ENCODE results near the gene BARX2. TPM values are rescaled to one million over a fixed set of nuclear protein-coding genes. Genes with fewer than 3 reads are reported as not detected.

BARX2 gene
- total and polyA plus RNA-seq, 9 donors, result 0.13 to 26.2 (median 1.5) TPM

DNA sequence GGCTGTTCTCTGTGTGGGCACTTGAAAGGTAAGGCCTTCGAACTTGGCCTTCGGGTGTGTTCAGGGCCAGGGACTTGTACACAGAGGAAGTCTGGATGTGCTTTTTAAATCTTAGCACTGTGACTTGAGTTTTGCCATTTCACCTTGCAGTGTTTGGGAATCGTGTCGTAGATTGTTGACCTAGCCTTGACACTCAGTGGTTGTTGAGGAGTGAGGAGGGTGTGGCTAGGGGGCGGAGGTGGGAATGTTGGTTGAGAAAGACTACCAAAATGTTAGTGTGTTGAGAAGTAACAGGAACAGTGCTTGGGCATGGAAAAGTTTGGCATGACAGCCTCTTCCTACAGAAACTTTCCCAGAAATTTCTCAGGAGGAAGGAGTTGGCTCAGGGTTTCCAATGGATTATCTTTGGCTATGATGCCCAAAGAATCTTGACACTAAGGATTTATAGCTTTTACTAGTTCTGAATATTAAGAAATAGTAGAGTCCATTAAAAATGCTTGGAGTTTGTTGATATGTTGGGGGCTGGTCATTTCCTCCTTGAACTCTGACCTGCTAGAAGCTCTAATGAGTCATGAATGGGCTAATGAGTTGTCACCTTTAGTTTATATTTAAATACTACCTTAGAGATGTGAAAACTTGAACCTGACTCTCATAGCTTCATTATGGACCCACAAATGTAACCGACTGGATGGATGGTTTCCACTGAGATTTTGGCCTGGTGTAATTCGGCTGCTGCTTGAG, 40.6 kb downstream of the BARX2 start:
- DNase-seq, result no peak
- 87% methylated on average over 5 of the region's 7 CpGs for whole genome bisulfite sequencing (ENCODE audit: insufficient coverage)
- Histone ChIP-seq H3K27ac (ENCODE audit: low read length) (no peak overlapping the region), H3K9me3 (replicated peaks; ENCODE audit: control insufficient read depth, low read depth, low read length) (no peaks in the 10 kb centered on the region), H3K4me3 (ENCODE audit: low read length) (no peak overlapping the region), H3K36me3 (ENCODE audit: control insufficient read depth, insufficient read depth, low read length) (no peaks in the 10 kb centered on the region), H3K27me3 (ENCODE audit: control insufficient read depth, insufficient read depth, low read length) (no peaks in the 10 kb centered on the region), H3K4me1 (ENCODE audit: control insufficient read depth, insufficient read depth, low read length) (no peaks in the 10 kb centered on the region)

DNA sequence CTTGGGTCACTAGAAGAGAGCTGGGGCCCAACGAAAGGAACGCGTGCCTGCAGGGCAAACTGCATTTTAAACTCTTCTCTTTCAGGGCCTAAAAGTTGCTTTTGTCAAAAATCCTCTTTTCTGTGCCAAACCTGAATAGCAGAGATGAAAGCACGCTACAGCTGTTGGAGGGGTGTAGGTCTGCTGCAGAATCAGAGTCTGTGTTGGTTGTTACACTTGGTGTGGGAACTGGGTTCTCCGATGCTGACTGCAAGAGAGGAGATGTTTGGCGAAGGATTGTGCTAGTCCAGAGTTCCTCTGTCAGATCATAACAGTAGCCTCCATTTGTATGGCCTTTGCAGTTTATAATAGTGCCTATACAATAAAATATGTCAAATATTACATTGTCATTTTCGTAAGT, 41.8 kb downstream of the BARX2 start:
- H3K36me3 ChIP-seq (ENCODE audit: control insufficient read depth, insufficient read depth, low read length), result no peaks in the 10 kb centered on the region
- no peaks in the 10 kb centered on the region for H3K9me3 ChIP-seq (replicated peaks; ENCODE audit: control insufficient read depth, low read depth, low read length)
- H3K27me3 ChIP-seq (ENCODE audit: control insufficient read depth, insufficient read depth, low read length), result no peaks in the 10 kb centered on the region
- H3K27ac ChIP-seq (ENCODE audit: low read length), result no peak overlapping the region
- no peak overlapping the region for H3K4me3 ChIP-seq (ENCODE audit: low read length)
- no peak for DNase-seq
- H3K4me1 ChIP-seq (ENCODE audit: control insufficient read depth, insufficient read depth, low read length), result no peaks in the 10 kb centered on the region
- WGBS (ENCODE audit: insufficient coverage), result no CpG with 5 or more reads among the region's 7 CpGs

DNA sequence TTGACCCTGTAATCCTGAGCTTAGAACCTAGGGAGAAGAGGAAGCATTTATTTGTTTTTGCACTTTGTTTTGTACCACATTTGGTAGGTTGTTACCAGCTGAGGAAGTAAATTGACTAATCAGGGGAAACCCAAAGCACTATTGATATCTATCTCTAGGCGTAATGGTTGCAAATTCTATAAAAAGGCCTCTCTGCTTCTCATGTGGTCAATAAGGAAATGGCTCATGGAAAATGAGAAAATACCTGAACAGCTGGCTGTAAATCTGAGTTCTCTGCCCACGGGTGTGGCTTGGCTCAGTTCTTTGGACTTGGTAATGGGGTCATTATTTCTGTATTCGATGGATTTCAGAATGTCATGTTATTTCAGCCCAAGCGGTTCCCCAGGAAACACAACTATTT, 42.4 kb downstream of the BARX2 start:
- Histone ChIP-seq H3K36me3 (ENCODE audit: control insufficient read depth, insufficient read depth, low read length) (no peaks in the 10 kb centered on the region), H3K27me3 (ENCODE audit: control insufficient read depth, insufficient read depth, low read length) (no peaks in the 10 kb centered on the region), H3K4me3 (ENCODE audit: low read length) (no peak overlapping the region), H3K9me3 (replicated peaks; ENCODE audit: control insufficient read depth, low read depth, low read length) (no peaks in the 10 kb centered on the region), H3K4me1 (ENCODE audit: control insufficient read depth, insufficient read depth, low read length) (no peaks in the 10 kb centered on the region), H3K27ac (ENCODE audit: low read length) (no peak overlapping the region)
- DNase-seq, result no peak
- no CpG with 5 or more reads among the region's 4 CpGs for WGBS (ENCODE audit: insufficient coverage)

DNA sequence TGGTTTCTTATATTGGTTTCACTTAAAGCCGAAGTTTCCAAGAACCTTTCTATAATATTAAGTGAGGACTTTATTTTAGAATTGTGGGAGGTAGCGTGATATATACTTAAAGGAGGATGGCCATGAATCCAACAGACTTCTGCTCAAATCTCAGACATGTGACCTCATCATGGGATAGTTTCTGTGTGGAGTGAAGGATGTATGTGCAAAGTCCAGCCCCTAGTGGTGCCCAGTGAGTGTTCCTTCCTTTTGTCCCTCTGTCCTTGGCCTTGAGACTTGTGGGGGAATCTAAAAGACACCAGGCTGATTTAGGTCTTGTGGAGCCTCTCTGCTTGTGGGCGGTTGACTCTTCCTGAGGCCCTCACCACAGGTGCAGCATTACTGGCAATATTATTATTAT, 43.7 kb downstream of the BARX2 start:
- no peaks in the 10 kb centered on the region for H3K27me3 ChIP-seq (ENCODE audit: control insufficient read depth, insufficient read depth, low read length)
- H3K9me3 ChIP-seq (replicated peaks; ENCODE audit: control insufficient read depth, low read depth, low read length), result no peaks in the 10 kb centered on the region
- no peaks in the 10 kb centered on the region for H3K36me3 ChIP-seq (ENCODE audit: control insufficient read depth, insufficient read depth, low read length)
- H3K27ac ChIP-seq (ENCODE audit: low read length), result no peak overlapping the region
- no peaks in the 10 kb centered on the region for H3K4me1 ChIP-seq (ENCODE audit: control insufficient read depth, insufficient read depth, low read length)
- DNase-seq, result no peak
- no peak overlapping the region for H3K4me3 ChIP-seq (ENCODE audit: low read length)
- no CpG with 5 or more reads among the region's 3 CpGs for WGBS (ENCODE audit: insufficient coverage)

DNA sequence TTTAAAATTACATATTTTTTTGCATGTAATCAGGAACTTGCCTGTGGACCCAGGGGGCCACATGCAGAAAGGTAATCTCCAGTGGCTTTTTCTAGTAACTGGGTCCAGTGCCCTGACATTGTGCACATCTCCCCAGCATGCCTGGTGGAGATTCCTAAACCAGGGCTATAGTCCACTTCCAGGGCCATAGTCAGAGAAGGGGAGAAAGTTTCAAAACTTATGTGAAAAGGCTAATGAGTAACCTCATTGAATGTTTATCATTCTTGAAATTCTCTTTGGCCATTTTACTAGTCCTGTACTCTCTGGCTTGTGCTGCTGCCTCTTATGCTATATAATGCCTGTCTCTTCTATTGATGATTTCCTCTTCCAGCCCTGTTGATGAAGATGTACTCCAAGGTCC, 47.8 kb downstream of the BARX2 start:
- Histone ChIP-seq H3K36me3 (ENCODE audit: control insufficient read depth, insufficient read depth, low read length) (no peaks in the 10 kb centered on the region), H3K27ac (ENCODE audit: low read length) (no peak overlapping the region), H3K4me1 (ENCODE audit: control insufficient read depth, insufficient read depth, low read length) (no peaks in the 10 kb centered on the region), H3K4me3 (ENCODE audit: low read length) (no peak overlapping the region), H3K9me3 (replicated peaks; ENCODE audit: control insufficient read depth, low read depth, low read length) (no peaks in the 10 kb centered on the region), H3K27me3 (ENCODE audit: control insufficient read depth, insufficient read depth, low read length) (no peaks in the 10 kb centered on the region)
- DNase-seq, result no peak

DNA sequence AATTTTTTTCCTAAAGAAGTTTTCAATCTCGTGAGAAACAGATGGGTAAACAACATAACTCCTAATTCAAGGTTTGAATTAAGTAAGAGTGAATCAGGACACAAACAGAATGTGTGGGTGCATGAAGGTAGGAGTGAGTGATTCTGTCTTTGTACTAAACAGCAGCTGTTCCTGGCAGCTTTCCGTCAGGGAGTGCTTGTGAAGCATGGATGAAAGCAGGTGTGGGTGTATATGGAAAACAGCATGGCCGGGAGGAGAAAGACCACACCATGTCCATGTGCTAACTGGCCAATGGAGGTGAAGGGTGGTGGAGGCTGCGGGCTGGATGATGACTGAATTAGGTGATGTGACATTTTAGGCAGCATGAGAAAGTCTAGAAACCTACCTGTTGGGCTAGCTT, 49.6 kb downstream of the BARX2 start:
- H3K9me3 ChIP-seq (replicated peaks; ENCODE audit: control insufficient read depth, low read depth, low read length), result no peaks in the 10 kb centered on the region
- no peaks in the 10 kb centered on the region for H3K36me3 ChIP-seq (ENCODE audit: control insufficient read depth, insufficient read depth, low read length)
- WGBS (ENCODE audit: insufficient coverage), result 55% methylated on average over 3 of the region's 4 CpGs
- no peak for DNase-seq
- no peak overlapping the region for H3K4me3 ChIP-seq (ENCODE audit: low read length)
- H3K27me3 ChIP-seq (ENCODE audit: control insufficient read depth, insufficient read depth, low read length), result no peaks in the 10 kb centered on the region
- no peak overlapping the region for H3K27ac ChIP-seq (ENCODE audit: low read length)
- no peaks in the 10 kb centered on the region for H3K4me1 ChIP-seq (ENCODE audit: control insufficient read depth, insufficient read depth, low read length)

DNA sequence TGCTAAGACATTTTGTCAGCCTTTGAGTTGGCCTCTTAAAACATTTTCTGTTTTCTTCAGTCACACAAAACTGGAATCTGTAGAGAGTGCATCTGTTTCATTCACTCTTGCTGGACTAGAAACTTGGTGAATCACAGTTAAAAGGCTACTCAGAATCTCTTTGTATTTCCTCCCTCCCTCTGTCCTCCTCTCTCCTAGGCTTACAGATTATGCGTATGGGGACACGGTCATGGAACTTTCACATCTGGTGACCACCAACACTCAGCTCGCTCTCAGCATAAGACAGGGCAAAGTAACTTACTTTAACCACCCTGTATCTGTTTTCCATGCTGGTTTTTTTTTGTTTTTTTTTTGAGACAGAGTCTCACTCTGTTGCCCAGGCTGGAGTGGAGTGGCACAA, 50.4 kb downstream of the BARX2 start:
- H3K27ac ChIP-seq (ENCODE audit: low read length), result no peak overlapping the region
- no peaks in the 10 kb centered on the region for H3K9me3 ChIP-seq (replicated peaks; ENCODE audit: control insufficient read depth, low read depth, low read length)
- 60% methylated on average over 2 of the region's 3 CpGs for WGBS (ENCODE audit: insufficient coverage)
- H3K36me3 ChIP-seq (ENCODE audit: control insufficient read depth, insufficient read depth, low read length), result no peaks in the 10 kb centered on the region
- H3K27me3 ChIP-seq (ENCODE audit: control insufficient read depth, insufficient read depth, low read length), result no peaks in the 10 kb centered on the region
- H3K4me3 ChIP-seq (ENCODE audit: low read length), result no peak overlapping the region
- no peaks in the 10 kb centered on the region for H3K4me1 ChIP-seq (ENCODE audit: control insufficient read depth, insufficient read depth, low read length)
- DNase-seq, result no peak

DNA sequence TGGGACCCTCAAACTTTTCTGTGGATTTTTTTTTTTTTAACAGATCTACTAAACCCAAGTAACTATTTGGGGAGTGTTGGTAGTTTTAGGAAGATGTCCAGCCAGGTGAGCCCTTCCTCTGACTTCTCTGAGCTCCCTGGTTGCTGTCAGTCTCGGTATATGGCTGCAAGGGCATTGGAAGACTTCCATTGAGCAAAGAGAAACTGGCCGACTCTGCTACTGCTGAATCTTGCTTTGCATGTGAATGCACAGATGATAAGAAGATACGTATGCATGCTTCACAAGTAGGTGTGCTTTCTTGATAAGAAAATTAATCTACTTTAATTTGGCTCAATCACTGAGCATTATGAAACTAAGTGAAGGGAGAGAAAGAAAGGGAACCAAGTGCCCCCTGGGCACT, 51.1 kb downstream of the BARX2 start:
- DNase-seq, result no peak
- H3K27ac ChIP-seq (ENCODE audit: low read length), result no peak overlapping the region
- no peaks in the 10 kb centered on the region for H3K36me3 ChIP-seq (ENCODE audit: control insufficient read depth, insufficient read depth, low read length)
- WGBS (ENCODE audit: insufficient coverage), result no CpG with 5 or more reads among the region's 3 CpGs
- H3K27me3 ChIP-seq (ENCODE audit: control insufficient read depth, insufficient read depth, low read length), result no peaks in the 10 kb centered on the region
- no peaks in the 10 kb centered on the region for H3K4me1 ChIP-seq (ENCODE audit: control insufficient read depth, insufficient read depth, low read length)
- H3K9me3 ChIP-seq (replicated peaks; ENCODE audit: control insufficient read depth, low read depth, low read length), result peaks cover 3% of the 10 kb centered on the region
- H3K4me3 ChIP-seq (ENCODE audit: low read length), result no peak overlapping the region

DNA sequence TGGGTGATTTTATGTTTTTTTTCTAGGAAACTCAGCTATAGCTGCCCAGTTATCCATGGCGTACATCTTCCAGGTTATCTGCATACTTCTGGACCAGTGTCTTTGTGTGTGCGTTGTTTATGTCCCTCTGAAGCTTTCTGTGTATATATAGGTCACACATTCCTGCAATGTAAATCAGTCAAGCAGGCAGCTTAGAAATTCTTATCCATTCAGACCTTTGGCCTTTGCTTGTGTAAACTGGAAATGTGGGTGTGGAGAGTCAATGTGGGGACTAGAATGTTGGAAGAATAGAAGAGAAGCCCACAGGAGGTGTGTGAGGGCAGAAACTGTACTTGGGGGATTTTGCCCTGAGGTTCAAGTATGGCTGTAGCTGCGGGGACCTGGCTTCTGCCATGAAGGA, 51.7 kb downstream of the BARX2 start:
- Histone ChIP-seq H3K4me1 (ENCODE audit: control insufficient read depth, insufficient read depth, low read length) (no peaks in the 10 kb centered on the region), H3K4me3 (ENCODE audit: low read length) (no peak overlapping the region), H3K27me3 (ENCODE audit: control insufficient read depth, insufficient read depth, low read length) (no peaks in the 10 kb centered on the region), H3K9me3 (replicated peaks; ENCODE audit: control insufficient read depth, low read depth, low read length) (peaks cover 3% of the 10 kb centered on the region), H3K36me3 (ENCODE audit: control insufficient read depth, insufficient read depth, low read length) (no peaks in the 10 kb centered on the region), H3K27ac (ENCODE audit: low read length) (no peak overlapping the region)
- WGBS (ENCODE audit: insufficient coverage), result 43% methylated on average over 1 of the region's 3 CpGs
- no peak for DNase-seq

DNA sequence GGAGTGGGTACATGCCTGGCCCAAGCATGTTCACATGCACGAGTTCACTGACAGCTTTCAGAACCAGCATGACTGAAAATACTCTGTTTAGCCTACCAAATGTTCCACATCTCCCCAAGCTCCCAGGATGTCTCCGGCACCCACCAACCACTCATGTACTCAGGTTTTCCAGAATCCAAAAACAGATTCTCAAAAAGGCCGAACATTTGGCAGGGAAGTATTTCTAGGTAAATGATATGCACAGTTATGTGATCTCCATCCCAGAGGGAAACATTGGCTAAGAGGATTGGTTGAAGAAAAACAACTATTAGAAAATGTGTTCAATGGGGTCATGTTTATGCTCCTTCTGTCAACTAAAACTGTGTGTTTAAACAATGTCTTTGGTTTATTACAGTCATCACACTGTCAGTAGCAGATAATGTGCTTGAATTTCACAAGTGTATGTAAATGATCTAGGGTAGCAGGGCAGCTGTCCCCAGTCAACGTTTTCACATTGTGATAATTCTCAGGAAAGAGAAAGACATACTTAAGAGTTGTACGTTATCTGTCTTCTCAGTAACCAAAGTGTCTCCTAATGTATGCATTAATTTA, 52.3 kb downstream of the BARX2 start:
- no peak for DNase-seq
- H3K36me3 ChIP-seq (ENCODE audit: control insufficient read depth, insufficient read depth, low read length), result no peaks in the 10 kb centered on the region
- H3K9me3 ChIP-seq (replicated peaks; ENCODE audit: control insufficient read depth, low read depth, low read length), result peaks cover 3% of the 10 kb centered on the region
- no peaks in the 10 kb centered on the region for H3K27me3 ChIP-seq (ENCODE audit: control insufficient read depth, insufficient read depth, low read length)
- no peak overlapping the region for H3K4me3 ChIP-seq (ENCODE audit: low read length)
- H3K27ac ChIP-seq (ENCODE audit: low read length), result no peak overlapping the region
- H3K4me1 ChIP-seq (ENCODE audit: control insufficient read depth, insufficient read depth, low read length), result no peaks in the 10 kb centered on the region
- WGBS (ENCODE audit: insufficient coverage), result 32% methylated on average over 2 of the region's 5 CpGs

DNA sequence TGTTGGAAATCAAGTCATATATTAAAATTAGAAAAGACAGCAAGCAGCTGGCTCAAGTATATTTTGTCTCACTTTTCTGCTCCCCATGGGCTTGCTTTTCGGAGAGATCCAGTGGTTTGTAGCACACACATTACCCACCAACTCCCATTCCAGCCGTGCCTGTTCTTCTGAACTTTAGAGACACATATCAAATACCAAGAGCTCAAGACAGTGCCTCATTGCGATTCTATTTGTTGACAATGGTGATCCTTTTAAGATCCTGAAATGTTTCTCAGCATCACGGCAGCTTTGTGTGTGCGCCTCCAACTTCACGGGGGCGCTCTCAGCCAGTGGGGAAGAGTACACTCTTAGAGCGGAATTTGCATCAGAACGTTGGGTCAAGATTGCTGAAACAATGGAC, 52.9 kb downstream of the BARX2 start:
- H3K4me1 ChIP-seq (ENCODE audit: control insufficient read depth, insufficient read depth, low read length), result no peaks in the 10 kb centered on the region
- H3K36me3 ChIP-seq (ENCODE audit: control insufficient read depth, insufficient read depth, low read length), result no peaks in the 10 kb centered on the region
- peaks cover 3% of the 10 kb centered on the region for H3K9me3 ChIP-seq (replicated peaks; ENCODE audit: control insufficient read depth, low read depth, low read length)
- WGBS (ENCODE audit: insufficient coverage), result 48% methylated on average over 6 of the region's 9 CpGs
- DNase-seq, result no peak
- no peak overlapping the region for H3K4me3 ChIP-seq (ENCODE audit: low read length)
- no peaks in the 10 kb centered on the region for H3K27me3 ChIP-seq (ENCODE audit: control insufficient read depth, insufficient read depth, low read length)
- no peak overlapping the region for H3K27ac ChIP-seq (ENCODE audit: low read length)
